K562 (cell line): ENCODE measurements around the gene RHOC. TPM values are rescaled to one million over a fixed set of nuclear protein-coding genes. Genes with fewer than 3 reads are reported as not detected.

ENCODE experiments used
- CTBP1 ChIP-seq: fragments of 450-650 bp; IDR thresholded peaks from 2 replicates; pipeline ENCODE4 v1.6.1; 2016; ENCODE audit warnings: borderline replicate concordance
- FIP1L1 ChIP-seq: fragments of 200-400 bp; formaldehyde crosslinking; IDR thresholded peaks from 2 replicates; pipeline ENCODE4 v1.6.1; 2018; ENCODE audit warnings: mild to moderate bottlenecking, low read depth, low read length; ENCODE audit not compliant: poor library complexity, severe bottlenecking
- GTF2F1 ChIP-seq: IDR thresholded peaks from 2 replicates; pipeline ENCODE4 v1.6.1; 2011; ENCODE audit warnings: low read depth, low read length, improper control_type of control experiment
- HNRNPK ChIP-seq: fragments of 200-400 bp; formaldehyde crosslinking; IDR thresholded peaks from one replicate; pipeline ENCODE4 v1.6.1; 2018; ENCODE audit warnings: mild to moderate bottlenecking, low read depth, low read length; ENCODE audit not compliant: poor library complexity, severe bottlenecking
- NEUROD1 ChIP-seq: fragments of 150-350 bp; IDR thresholded peaks from 2 replicates; pipeline ENCODE4 v1.6.1; 2014; ENCODE audit warnings: borderline replicate concordance, low read length, low read depth; ENCODE audit not compliant: partially characterized antibody
- PHTF2 ChIP-seq: fragments of 250-450 bp; sonication (Bioruptor Pico); IDR thresholded peaks from 2 replicates; pipeline ENCODE4 v1.5.0; 2021; ENCODE audit warnings: mild to moderate bottlenecking
- PYGO2 ChIP-seq: fragments of 450-650 bp; IDR thresholded peaks from 2 replicates; pipeline ENCODE4 v1.6.1; 2016; ENCODE audit warnings: mild to moderate bottlenecking, missing genetic modification characterization, moderate library complexity, missing compliant biosample characterization
- TAF9B ChIP-seq: fragments of 450-650 bp; IDR thresholded peaks from 2 replicates; pipeline ENCODE4 v1.6.1; 2018; ENCODE audit warnings: mild to moderate bottlenecking; ENCODE audit not compliant: partially characterized antibody
- TGIF2 ChIP-seq: sonication (generic); formaldehyde crosslinking; IDR thresholded peaks from 2 replicates; pipeline ENCODE4 v1.8.1; 2022; ENCODE audit warnings: mild to moderate bottlenecking, missing genetic modification reagents, moderate library complexity
- ZFP30 ChIP-seq: fragments of 250-450 bp; sonication (Bioruptor Pico); IDR thresholded peaks from 2 replicates; pipeline ENCODE4 v1.8.0; 2022; ENCODE audit warnings: moderate library complexity, mild to moderate bottlenecking, inconsistent platforms, borderline replicate concordance
- ZNF212 ChIP-seq: fragments of 450-650 bp; formaldehyde crosslinking; IDR thresholded peaks from 2 replicates; pipeline ENCODE4 v1.4.0; 2020; ENCODE audit warnings: mild to moderate bottlenecking
- ZNF785 ChIP-seq: fragments of 250-450 bp; sonication (Bioruptor Pico); IDR thresholded peaks from 2 replicates; pipeline ENCODE4 v1.4.0; 2020; ENCODE audit warnings: mild to moderate bottlenecking
- ZNF79 ChIP-seq: fragments of 250-450 bp; sonication (Bioruptor Pico); IDR thresholded peaks from 2 replicates; pipeline ENCODE4 v1.4.0; 2020; ENCODE audit warnings: low read depth, mild to moderate bottlenecking, moderate library complexity
- polyA plus RNA-seq, 8 experiments: library from polyadenylated mRNA; depleted of rRNA in 4 of 8; stranded (reverse) in 5 of 8; unstranded in 3 of 8; fragments of >200 nt; fragmentation: Nextera tagmentation in 2 of 8; fragmentation: Illumina TruSeq in 1 of 8; extraction: Ambion mirVana in 2 of 8; extraction: Trizol in 1 of 8; gene quantifications; 2 replicates each; pipeline versions ENCODE4 v1.2.1 to v1.2.3, GENCODE V29; 2011 to 2014; ENCODE audit warnings: inconsistent platforms in 1 of 8, missing spikeins in 1 of 8
- total RNA-seq, 7 experiments: library from RNA; depleted of rRNA in 6 of 7; stranded (reverse); fragments of >200 nt in 6 of 7; fragmentation: Illumina TruSeq in 2 of 7; extraction: Trizol in 2 of 7; gene quantifications; 2 replicates each; pipeline versions ENCODE4 v1.2.1 to v1.2.3, GENCODE V29; 2011 to 2021; ENCODE audit warnings: low replicate concordance in 1 of 7
- TF ChIP-seq, protein P1 (sequence below): fragments of 250-450 bp; sonication (Bioruptor Pico); IDR thresholded peaks from 2 replicates; pipeline ENCODE4 v1.5.1; 2021; ENCODE audit warnings: mild to moderate bottlenecking
- TF ChIP-seq, protein P2 (sequence below): fragments of 450-650 bp; IDR thresholded peaks from 2 replicates; pipeline ENCODE4 v1.6.1; 2018; ENCODE audit not compliant: partially characterized antibody
- TF ChIP-seq, protein P3 (sequence below): fragments of 200-800 bp; sonication (Bioruptor generic); IDR thresholded peaks from 2 replicates; pipeline ENCODE4 v1.6.1; 2017; ENCODE audit warnings: missing genetic modification characterization, missing compliant biosample characterization
- TF ChIP-seq, protein P4 (sequence below): conservative IDR thresholded peaks from 2 replicates; pipeline ENCODE4 v1.6.1; 2011; ENCODE audit warnings: low read depth, mild to moderate bottlenecking, low read length; ENCODE audit not compliant: control insufficient read depth

RHOC gene
- total and polyA plus RNA-seq, 9 of the 15 experiments (the other 6 are each of a cell fraction or from before 2014, with no cell fraction given), result 35.2 to 364 (median 204) TPM

DNA sequence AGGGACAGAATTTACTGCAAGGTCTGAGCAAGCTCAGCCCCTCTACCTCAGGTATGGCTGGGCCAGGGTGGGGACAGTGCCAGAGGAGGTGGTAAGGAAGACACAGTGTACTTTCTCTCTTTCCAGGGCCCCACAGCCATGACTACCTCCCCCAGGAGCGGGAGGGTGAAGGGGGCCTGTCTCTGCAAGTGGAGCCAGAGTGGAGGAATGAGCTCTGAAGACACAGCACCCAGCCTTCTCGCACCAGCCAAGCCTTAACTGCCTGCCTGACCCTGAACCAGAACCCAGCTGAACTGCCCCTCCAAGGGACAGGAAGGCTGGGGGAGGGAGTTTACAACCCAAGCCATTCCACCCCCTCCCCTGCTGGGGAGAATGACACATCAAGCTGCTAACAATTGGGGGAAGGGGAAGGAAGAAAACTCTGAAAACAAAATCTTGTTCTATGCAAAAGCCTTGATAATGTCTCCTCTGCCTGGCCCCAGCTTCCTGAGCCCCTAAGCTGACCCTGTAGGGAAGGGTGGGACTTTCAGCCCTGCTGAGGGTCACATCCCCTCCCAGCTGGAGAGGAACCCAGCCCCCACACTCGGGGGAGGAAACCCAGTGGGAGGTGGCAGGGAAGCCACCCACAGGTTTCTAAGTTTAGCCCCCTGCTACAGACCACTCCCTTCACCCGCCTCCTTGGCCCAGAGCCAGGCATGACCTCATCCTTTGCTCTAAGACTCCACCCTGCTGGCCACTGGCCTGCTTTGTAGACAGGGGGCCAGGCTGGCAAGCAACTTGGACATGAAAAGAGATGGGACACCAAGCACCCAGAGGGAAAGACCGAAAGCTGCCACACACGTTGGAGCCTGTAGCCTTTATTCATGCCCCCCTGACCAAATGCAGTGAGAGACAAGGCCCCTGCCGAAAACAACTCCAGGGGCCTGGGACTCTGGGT lies 6.4 kb downstream of the RHOC start (continued):
- TF ChIP-seq, protein P1, sequence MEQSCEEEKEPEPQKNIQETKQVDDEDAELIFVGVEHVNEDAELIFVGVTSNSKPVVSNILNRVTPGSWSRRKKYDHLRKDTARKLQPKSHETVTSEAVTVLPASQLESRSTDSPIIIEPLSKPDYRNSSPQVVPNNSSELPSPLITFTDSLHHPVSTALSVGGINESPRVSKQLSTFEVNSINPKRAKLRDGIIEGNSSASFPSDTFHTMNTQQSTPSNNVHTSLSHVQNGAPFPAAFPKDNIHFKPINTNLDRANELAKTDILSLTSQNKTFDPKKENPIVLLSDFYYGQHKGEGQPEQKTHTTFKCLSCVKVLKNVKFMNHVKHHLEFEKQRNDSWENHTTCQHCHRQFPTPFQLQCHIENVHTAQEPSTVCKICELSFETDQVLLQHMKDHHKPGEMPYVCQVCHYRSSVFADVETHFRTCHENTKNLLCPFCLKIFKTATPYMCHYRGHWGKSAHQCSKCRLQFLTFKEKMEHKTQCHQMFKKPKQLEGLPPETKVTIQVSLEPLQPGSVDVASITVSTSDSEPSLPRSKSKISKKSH, result no peak
- TF ChIP-seq, protein P2, sequence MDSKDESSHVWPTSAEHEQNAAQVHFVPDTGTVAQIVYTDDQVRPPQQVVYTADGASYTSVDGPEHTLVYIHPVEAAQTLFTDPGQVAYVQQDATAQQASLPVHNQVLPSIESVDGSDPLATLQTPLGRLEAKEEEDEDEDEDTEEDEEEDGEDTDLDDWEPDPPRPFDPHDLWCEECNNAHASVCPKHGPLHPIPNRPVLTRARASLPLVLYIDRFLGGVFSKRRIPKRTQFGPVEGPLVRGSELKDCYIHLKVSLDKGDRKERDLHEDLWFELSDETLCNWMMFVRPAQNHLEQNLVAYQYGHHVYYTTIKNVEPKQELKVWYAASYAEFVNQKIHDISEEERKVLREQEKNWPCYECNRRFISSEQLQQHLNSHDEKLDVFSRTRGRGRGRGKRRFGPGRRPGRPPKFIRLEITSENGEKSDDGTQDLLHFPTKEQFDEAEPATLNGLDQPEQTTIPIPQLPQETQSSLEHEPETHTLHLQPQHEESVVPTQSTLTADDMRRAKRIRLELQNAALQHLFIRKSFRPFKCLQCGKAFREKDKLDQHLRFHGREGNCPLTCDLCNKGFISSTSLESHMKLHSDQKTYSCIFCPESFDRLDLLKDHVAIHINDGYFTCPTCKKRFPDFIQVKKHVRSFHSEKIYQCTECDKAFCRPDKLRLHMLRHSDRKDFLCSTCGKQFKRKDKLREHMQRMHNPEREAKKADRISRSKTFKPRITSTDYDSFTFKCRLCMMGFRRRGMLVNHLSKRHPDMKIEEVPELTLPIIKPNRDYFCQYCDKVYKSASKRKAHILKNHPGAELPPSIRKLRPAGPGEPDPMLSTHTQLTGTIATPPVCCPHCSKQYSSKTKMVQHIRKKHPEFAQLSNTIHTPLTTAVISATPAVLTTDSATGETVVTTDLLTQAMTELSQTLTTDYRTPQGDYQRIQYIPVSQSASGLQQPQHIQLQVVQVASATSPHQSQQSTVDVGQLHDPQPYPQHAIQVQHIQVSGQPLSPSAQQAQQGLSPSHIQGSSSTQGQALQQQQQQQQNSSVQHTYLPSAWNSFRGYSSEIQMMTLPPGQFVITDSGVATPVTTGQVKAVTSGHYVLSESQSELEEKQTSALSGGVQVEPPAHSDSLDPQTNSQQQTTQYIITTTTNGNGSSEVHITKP, result peak; percentile 78
- peak; percentile 76 for TF ChIP-seq NEUROD1
- 0 out of 2 replicates have a peak, but pooled peaks have one; percentile 6 for TF ChIP-seq GTF2F1
- TF ChIP-seq ZNF212 (CRISPR knock-in tag), result 0 out of 2 replicates have a peak, but pooled peaks have one; percentile 54
- TF ChIP-seq, protein P3, sequence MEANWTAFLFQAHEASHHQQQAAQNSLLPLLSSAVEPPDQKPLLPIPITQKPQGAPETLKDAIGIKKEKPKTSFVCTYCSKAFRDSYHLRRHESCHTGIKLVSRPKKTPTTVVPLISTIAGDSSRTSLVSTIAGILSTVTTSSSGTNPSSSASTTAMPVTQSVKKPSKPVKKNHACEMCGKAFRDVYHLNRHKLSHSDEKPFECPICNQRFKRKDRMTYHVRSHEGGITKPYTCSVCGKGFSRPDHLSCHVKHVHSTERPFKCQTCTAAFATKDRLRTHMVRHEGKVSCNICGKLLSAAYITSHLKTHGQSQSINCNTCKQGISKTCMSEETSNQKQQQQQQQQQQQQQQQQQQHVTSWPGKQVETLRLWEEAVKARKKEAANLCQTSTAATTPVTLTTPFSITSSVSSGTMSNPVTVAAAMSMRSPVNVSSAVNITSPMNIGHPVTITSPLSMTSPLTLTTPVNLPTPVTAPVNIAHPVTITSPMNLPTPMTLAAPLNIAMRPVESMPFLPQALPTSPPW (CRISPR knock-in tag), result peak; percentile 97
- no peak for TF ChIP-seq FIP1L1
- TF ChIP-seq ZFP30 (CRISPR knock-in tag), result no peak
- TF ChIP-seq PYGO2 (tag), result no peak; the same call in 1 of the 2 replicates
- no peak for TF ChIP-seq PHTF2 (CRISPR knock-in tag)
- TF ChIP-seq, protein P4, sequence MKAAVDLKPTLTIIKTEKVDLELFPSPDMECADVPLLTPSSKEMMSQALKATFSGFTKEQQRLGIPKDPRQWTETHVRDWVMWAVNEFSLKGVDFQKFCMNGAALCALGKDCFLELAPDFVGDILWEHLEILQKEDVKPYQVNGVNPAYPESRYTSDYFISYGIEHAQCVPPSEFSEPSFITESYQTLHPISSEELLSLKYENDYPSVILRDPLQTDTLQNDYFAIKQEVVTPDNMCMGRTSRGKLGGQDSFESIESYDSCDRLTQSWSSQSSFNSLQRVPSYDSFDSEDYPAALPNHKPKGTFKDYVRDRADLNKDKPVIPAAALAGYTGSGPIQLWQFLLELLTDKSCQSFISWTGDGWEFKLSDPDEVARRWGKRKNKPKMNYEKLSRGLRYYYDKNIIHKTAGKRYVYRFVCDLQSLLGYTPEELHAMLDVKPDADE, result no peak; the same call in 1 of the 2 replicates
- TF ChIP-seq ZNF79, result no peak
- no peak for TF ChIP-seq ZNF785 (CRISPR knock-in tag)
- no peak for TF ChIP-seq HNRNPK
- TF ChIP-seq TAF9B, result peak; percentile 99
- no peak for TF ChIP-seq TGIF2 (CRISPR knock-in tag)
- TF ChIP-seq CTBP1, result peak; percentile 78
